ENCODE results near the gene TCP11L2.
"Not testable (repeated sequence)": the region's sequence is repeated elsewhere in the genome, so short reads cannot be mapped to it uniquely, and the experiment has no call there.

TCP11L2 gene

DNA sequence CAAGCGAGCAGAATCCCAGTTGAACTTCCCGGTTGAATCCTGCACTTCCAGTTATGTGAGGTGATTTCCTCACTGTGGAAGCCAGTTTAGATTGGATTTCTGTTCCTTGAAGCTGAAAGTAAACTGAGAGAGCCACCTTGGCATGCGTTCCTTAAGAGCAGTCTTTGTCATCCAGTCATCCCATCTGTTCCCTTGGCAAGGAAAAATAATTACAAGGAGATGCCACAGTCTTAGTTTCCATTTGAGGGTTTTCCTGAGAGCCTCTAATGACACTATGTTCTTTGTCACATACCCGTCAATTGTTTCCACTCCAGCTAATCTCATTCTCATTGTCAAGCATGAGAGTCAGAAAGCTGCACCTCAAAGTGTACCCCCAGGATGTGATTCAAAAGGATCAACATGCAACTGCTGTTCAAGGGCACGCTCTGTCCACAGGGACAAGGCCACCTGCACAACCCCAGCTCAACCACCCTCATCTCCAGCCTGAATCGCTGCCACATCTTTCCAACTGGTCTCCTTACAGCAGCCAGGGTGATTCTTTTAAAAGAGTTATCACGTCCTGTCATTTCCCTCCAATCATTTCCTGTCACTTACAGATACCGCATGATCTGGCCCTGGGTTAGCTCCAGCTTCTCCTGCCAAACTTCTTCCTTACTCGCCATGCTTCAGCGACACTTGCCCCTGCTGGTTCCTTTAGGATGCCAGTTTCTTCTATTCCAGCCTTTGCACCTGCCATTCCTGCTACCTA lies 18.0 kb upstream of the TCP11L2 start:
- no peak overlapping the region for H3K4me3 ChIP-seq (ENCODE audit: low read depth, low read length)
- H3K27ac ChIP-seq (ENCODE audit: low read depth, low read length) = no peak overlapping the region
- H2AFZ ChIP-seq (ENCODE audit: low read length, unreplicated experiment) = no peak overlapping the region
- H3K36me3 ChIP-seq (ENCODE audit: insufficient read depth, low read length) = no peaks in the 10 kb centered on the region
- no peaks in the 10 kb centered on the region for H3K79me2 ChIP-seq (ENCODE audit: control insufficient read depth, insufficient read depth, low read length, unreplicated experiment)
- peaks cover 14% of the 10 kb centered on the region for H3K4me1 ChIP-seq (ENCODE audit: control insufficient read depth, insufficient read depth, low read length, unreplicated experiment)
- H3K27me3 ChIP-seq (ENCODE audit: insufficient read depth, low read length) = 0 out of 2 replicates have a peak, but pooled peaks cover 5% of the 10 kb centered on the region

DNA sequence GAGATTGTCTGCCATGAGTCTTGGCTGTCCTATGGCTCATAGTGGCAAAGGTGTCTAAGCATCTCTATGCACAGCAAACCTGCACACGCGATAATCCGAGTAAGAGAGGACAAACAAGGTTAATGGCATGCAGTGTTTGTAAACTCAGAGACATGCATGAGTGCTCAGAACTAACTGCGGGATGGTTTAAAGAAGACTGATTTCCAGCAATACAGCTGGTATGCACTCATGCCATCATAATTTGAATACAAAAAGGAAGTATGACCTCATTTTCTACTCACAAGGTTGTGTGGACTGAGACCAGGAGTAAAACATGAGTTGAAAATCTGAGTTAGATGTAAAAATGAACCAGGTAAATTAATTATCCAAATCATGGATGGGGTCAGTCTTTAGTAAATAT lies 16.6 kb upstream of the TCP11L2 start:
- Histone ChIP-seq H3K27me3 (ENCODE audit: insufficient read depth, low read length) (0 out of 2 replicates have a peak, but pooled peaks cover 5% of the 10 kb centered on the region), H3K4me1 (ENCODE audit: control insufficient read depth, insufficient read depth, low read length, unreplicated experiment) (peaks cover 14% of the 10 kb centered on the region), H3K27ac (ENCODE audit: low read depth, low read length) (no peak overlapping the region), H3K36me3 (ENCODE audit: insufficient read depth, low read length) (no peaks in the 10 kb centered on the region), H3K79me2 (ENCODE audit: control insufficient read depth, insufficient read depth, low read length, unreplicated experiment) (no peaks in the 10 kb centered on the region), H2AFZ (ENCODE audit: low read length, unreplicated experiment) (no peak overlapping the region), H3K4me3 (ENCODE audit: low read depth, low read length) (no peak overlapping the region)

DNA sequence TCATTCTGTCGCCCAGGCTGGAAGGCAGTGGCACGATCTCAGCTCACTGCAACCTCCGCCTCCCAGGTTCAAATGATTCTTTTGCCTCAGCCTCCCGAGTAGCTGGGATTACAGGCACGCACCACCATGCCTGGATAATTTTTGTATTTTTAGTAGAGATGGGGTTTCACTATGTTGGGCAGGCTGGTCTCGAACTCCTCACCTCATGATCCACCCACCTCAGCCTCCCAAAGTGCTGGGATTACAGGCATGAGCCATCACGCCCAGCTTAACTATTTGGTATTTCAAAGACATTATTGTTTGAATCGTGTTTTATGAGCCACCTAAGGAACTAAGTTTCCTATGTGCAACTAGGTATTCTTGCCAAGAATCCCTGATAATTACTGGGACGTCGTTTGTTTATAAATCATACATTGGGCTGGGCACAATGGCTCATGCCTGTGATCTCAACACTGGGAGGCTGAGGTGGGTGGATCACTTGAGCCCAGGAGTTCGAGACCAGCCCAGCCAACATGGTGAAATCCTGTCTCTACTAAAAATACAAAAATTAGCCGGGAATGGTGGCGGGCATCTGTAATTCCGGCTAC lies 15.9 kb upstream of the TCP11L2 start:
- peaks cover 14% of the 10 kb centered on the region for H3K4me1 ChIP-seq (ENCODE audit: control insufficient read depth, insufficient read depth, low read length, unreplicated experiment)
- not testable (repeated sequence) for H2AFZ ChIP-seq (ENCODE audit: low read length, unreplicated experiment); H3K4me3 ChIP-seq (ENCODE audit: low read depth, low read length); H3K36me3 ChIP-seq (ENCODE audit: insufficient read depth, low read length); H3K27ac ChIP-seq (ENCODE audit: low read depth, low read length); H3K79me2 ChIP-seq (ENCODE audit: control insufficient read depth, insufficient read depth, low read length, unreplicated experiment); H3K27me3 ChIP-seq (ENCODE audit: insufficient read depth, low read length)

DNA sequence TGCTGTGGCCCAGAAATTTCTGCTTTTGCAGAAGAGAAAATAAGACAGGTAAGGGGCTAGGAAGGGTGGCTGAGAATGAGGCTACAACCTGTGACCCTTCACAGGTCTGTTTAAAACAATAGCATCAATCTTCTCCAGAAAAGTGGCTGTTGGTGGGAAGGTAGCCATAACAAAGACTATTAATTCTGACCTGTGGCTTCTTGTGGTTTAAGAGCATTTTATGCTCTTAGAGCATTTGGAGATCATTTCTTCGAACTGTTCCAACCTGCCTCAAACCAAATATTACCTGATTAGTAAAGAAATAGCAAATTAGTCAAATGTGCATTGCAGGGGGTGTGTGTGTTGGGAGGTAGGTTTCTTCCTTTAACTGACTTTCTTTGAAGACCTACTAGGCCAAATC lies 15.2 kb upstream of the TCP11L2 start:
- Histone ChIP-seq H2AFZ (ENCODE audit: low read length, unreplicated experiment) (no peak overlapping the region), H3K27ac (ENCODE audit: low read depth, low read length) (no peak overlapping the region), H3K36me3 (ENCODE audit: insufficient read depth, low read length) (no peaks in the 10 kb centered on the region), H3K27me3 (ENCODE audit: insufficient read depth, low read length) (0 out of 2 replicates have a peak, but pooled peaks cover 5% of the 10 kb centered on the region), H3K4me1 (ENCODE audit: control insufficient read depth, insufficient read depth, low read length, unreplicated experiment) (peaks cover 14% of the 10 kb centered on the region), H3K79me2 (ENCODE audit: control insufficient read depth, insufficient read depth, low read length, unreplicated experiment) (no peaks in the 10 kb centered on the region), H3K4me3 (ENCODE audit: low read depth, low read length) (no peak overlapping the region)

DNA sequence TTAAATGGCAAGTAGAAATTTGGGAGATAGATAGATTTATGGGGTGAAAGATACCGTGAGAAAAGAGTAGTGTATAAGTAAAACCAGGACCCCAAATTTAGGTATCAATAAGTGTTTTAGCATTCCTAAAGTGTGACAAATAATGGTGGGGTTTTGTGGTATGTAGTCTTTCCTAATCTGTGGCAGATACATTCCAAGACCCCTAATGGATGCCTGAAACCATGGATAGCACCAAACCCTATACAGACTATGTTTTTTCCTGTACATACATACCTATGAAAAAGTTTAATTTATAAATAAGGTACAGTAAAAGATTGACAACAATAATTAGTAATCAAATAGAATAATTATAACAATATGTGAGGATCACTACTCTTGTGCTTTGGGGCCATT lies 14.4 kb upstream of the TCP11L2 start:
- no peak overlapping the region for H3K4me3 ChIP-seq (ENCODE audit: low read depth, low read length)
- no peaks in the 10 kb centered on the region for H3K79me2 ChIP-seq (ENCODE audit: control insufficient read depth, insufficient read depth, low read length, unreplicated experiment)
- peaks cover 14% of the 10 kb centered on the region for H3K4me1 ChIP-seq (ENCODE audit: control insufficient read depth, insufficient read depth, low read length, unreplicated experiment)
- no peak overlapping the region for H3K27ac ChIP-seq (ENCODE audit: low read depth, low read length)
- no peaks in the 10 kb centered on the region for H3K36me3 ChIP-seq (ENCODE audit: insufficient read depth, low read length)
- 0 out of 2 replicates have a peak, but pooled peaks cover 5% of the 10 kb centered on the region for H3K27me3 ChIP-seq (ENCODE audit: insufficient read depth, low read length)
- H2AFZ ChIP-seq (ENCODE audit: low read length, unreplicated experiment) = no peak overlapping the region

DNA sequence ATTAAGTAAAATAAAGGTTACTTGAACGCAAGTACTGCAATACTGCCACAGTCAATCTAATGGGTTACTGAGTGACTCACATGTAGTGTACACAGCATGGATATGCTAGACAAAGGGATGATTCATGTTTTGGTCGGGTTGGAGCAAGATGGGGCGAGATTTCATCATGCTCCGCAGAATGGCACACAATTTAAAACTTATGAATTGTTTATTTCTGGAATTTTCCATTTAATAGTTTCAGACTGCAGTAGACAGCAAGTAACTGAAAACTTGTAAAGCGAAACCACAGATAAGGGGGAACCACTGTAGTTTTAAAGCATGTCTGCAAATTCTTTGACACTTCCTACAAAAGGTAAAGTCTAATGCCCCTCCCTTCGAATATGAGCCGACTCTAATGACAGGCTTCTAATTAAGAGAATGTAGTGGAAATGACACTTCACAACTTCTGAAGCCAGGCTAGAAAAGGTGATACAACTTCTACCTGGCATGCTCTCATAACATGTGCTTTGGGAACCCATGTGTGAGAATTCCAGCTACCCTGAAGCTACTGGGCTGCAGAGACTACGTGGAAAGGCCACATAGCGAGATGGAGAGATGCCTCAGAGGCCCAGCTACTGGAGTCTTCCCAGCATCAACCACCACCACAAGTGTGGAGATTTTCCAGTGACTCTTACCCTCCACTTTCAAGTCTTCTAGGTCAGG lies 13.9 kb upstream of the TCP11L2 start:
- no peaks in the 10 kb centered on the region for H3K36me3 ChIP-seq (ENCODE audit: insufficient read depth, low read length)
- 0 out of 2 replicates have a peak, but pooled peaks cover 5% of the 10 kb centered on the region for H3K27me3 ChIP-seq (ENCODE audit: insufficient read depth, low read length)
- no peak overlapping the region for H3K4me3 ChIP-seq (ENCODE audit: low read depth, low read length)
- H3K4me1 ChIP-seq (ENCODE audit: control insufficient read depth, insufficient read depth, low read length, unreplicated experiment) = peaks cover 14% of the 10 kb centered on the region
- no peaks in the 10 kb centered on the region for H3K79me2 ChIP-seq (ENCODE audit: control insufficient read depth, insufficient read depth, low read length, unreplicated experiment)
- peak overlapping the region; percentile 66 for H3K27ac ChIP-seq (ENCODE audit: low read depth, low read length)
- peak overlapping the region; percentile 40 for H2AFZ ChIP-seq (ENCODE audit: low read length, unreplicated experiment)

DNA sequence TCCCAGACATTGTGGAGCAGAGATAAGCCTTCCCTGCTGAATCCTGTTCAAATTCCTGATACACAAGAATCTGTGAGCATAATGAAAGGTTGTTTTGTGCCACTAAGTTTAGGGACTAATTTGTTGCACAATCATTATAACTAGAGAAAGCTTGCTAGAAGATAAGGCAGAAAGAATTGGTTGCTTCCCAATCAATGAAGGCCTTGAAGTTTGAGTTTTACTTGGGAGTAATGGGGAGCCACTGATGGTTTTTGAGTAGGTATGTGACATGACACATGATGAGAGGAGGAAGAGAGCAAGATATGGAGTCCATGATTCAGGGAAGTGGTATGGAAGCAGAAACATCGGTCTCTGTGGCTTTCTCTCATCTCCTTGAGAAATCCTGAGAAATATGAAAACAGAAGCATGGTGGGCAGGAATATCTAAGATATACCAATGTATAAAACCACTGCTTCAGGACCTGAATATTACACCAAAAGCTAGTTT lies 13.3 kb upstream of the TCP11L2 start:
- Histone ChIP-seq H3K79me2 (ENCODE audit: control insufficient read depth, insufficient read depth, low read length, unreplicated experiment) (no peaks in the 10 kb centered on the region), H3K4me3 (ENCODE audit: low read depth, low read length) (no peak overlapping the region), H3K27ac (ENCODE audit: low read depth, low read length) (peak overlapping the region; percentile 66), H3K4me1 (ENCODE audit: control insufficient read depth, insufficient read depth, low read length, unreplicated experiment) (peaks cover 14% of the 10 kb centered on the region), H3K27me3 (ENCODE audit: insufficient read depth, low read length) (0 out of 2 replicates have a peak, but pooled peaks cover under 1% of the 10 kb centered on the region), H2AFZ (ENCODE audit: low read length, unreplicated experiment) (peak overlapping the region; percentile 40), H3K36me3 (ENCODE audit: insufficient read depth, low read length) (no peaks in the 10 kb centered on the region)

DNA sequence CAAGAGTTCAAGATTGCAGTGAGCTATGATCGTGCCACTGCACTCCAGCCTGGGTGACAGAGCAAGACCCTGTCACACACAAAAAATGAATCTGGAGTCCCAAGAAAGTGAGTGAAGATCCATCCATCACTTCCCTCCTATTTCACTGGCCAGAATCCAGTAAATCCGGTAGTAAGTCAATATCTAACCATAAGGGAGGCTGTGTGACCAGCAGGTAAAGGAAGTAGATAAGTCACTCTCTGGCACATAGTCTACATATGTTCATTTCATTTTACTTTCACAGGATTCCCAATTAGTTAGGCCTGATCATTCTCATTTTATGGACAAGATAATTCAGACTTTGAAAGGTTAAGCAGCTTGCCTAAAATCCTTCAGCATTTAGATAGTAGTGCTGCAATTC lies 11.9 kb upstream of the TCP11L2 start:
- Histone ChIP-seq H2AFZ (ENCODE audit: low read length, unreplicated experiment) (no peak overlapping the region), H3K36me3 (ENCODE audit: insufficient read depth, low read length) (no peaks in the 10 kb centered on the region), H3K27ac (ENCODE audit: low read depth, low read length) (no peak overlapping the region), H3K4me3 (ENCODE audit: low read depth, low read length) (no peak overlapping the region), H3K79me2 (ENCODE audit: control insufficient read depth, insufficient read depth, low read length, unreplicated experiment) (no peaks in the 10 kb centered on the region), H3K27me3 (ENCODE audit: insufficient read depth, low read length) (no peaks in the 10 kb centered on the region), H3K4me1 (ENCODE audit: control insufficient read depth, insufficient read depth, low read length, unreplicated experiment) (peaks cover 14% of the 10 kb centered on the region)

DNA sequence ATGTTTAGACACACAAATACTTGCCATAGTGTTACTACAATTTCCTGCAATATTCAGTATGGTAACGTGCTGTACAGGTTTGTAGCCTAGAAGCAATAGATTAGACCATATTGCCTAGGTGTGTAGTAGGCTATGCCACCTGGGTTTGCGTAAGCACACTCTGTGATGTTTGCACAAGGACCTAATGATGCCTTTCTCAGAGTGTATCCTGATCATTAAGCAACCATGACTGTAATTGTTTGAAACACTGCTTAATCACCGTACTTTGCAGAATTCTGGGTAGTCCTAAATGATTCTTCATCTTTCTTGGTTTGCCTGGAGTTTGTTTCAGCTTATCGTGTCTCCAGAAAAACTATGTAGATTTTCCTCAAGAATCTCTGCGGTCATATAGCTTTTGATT lies 11.2 kb upstream of the TCP11L2 start:
- H3K4me1 ChIP-seq (ENCODE audit: control insufficient read depth, insufficient read depth, low read length, unreplicated experiment) = peaks cover 21% of the 10 kb centered on the region
- H2AFZ ChIP-seq (ENCODE audit: low read length, unreplicated experiment) = no peak overlapping the region
- no peak overlapping the region for H3K27ac ChIP-seq (ENCODE audit: low read depth, low read length)
- no peaks in the 10 kb centered on the region for H3K79me2 ChIP-seq (ENCODE audit: control insufficient read depth, insufficient read depth, low read length, unreplicated experiment)
- no peak overlapping the region for H3K4me3 ChIP-seq (ENCODE audit: low read depth, low read length)
- H3K27me3 ChIP-seq (ENCODE audit: insufficient read depth, low read length) = no peaks in the 10 kb centered on the region
- H3K36me3 ChIP-seq (ENCODE audit: insufficient read depth, low read length) = no peaks in the 10 kb centered on the region

DNA sequence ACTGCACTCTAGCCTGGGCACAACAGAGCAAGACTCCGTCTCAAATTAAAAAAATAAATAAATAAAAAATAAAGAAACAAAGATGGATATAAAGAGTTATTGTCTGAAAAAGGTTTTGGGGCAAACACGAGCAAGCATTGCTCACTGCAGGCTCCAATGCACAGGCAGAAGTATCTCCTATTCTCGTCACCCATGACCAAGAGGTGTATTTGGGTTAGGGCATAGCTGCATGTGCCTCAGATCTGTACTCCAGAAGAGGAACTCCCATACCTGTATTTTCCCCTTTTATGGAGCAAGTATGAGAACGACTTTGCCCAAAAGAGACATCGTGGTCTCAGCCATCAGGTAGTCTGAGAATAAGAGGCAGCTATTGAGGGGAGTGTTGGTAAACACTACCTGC lies 10.2 kb upstream of the TCP11L2 start:
- H3K27ac ChIP-seq (ENCODE audit: low read depth, low read length) = no peak overlapping the region
- no peak overlapping the region for H3K4me3 ChIP-seq (ENCODE audit: low read depth, low read length)
- H2AFZ ChIP-seq (ENCODE audit: low read length, unreplicated experiment) = no peak overlapping the region
- no peaks in the 10 kb centered on the region for H3K36me3 ChIP-seq (ENCODE audit: insufficient read depth, low read length)
- H3K27me3 ChIP-seq (ENCODE audit: insufficient read depth, low read length) = no peaks in the 10 kb centered on the region
- H3K4me1 ChIP-seq (ENCODE audit: control insufficient read depth, insufficient read depth, low read length, unreplicated experiment) = peaks cover 27% of the 10 kb centered on the region
- H3K79me2 ChIP-seq (ENCODE audit: control insufficient read depth, insufficient read depth, low read length, unreplicated experiment) = no peaks in the 10 kb centered on the region
